GM19452 (cell line): ENCODE results near the gene ABCC4.
A peak's percentile ranks its signal among the peaks of the same experiment; 100 is the strongest.

Source experiments
- ATAC-seq: cut with Tn5 transposase; IDR thresholded peaks from one replicate; pipeline ENCODE4 v1.9.1; 2021; ENCODE audit not compliant: unreplicated experiment

ABCC4 gene

DNA sequence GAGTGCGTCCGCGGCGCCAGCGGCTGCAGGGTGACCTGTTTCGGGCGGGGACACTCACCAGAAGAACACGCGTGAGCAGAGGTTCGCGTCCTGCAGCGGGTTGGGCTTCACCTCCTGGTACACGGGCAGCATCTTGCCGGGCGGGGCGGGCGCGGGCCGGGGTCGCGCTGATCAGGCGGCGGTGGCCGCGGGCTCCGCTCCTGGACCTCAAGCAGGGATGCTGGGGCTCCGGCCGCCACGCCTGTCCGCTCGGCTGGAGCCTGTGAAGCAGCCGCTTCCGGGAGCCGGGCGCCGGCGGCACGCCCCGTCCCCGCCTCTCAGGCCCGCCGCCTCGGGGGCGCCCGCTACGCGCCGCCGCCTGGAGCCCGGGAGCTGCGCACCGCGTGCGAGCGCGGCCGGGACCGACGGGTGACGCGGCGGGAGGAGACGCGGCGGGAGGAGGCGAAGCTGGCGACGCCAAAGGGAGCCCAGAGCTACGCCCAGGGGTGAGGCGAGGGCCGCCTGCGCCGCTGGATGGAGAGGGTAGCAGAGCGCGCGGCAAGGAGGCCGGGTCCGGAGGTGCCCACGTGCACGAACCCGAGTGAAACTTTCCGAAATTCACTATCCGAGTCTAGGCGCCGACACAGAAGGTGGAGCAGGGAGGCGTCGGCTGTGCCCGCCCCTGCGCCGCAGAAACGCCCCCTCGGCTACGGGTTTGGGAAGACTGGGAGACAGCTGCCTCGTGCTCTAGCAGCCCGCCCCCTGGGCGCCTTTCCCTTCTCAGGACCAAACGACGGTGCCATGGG, at the start of gene ABCC4:
Gene ABCC4, minus strand, starts transcription at position 269 of the 785 bp plus-strand sequence. Its CDS starts 137 bp downstream, at position 132.
- peak; percentile 87 for ATAC-seq

DNA sequence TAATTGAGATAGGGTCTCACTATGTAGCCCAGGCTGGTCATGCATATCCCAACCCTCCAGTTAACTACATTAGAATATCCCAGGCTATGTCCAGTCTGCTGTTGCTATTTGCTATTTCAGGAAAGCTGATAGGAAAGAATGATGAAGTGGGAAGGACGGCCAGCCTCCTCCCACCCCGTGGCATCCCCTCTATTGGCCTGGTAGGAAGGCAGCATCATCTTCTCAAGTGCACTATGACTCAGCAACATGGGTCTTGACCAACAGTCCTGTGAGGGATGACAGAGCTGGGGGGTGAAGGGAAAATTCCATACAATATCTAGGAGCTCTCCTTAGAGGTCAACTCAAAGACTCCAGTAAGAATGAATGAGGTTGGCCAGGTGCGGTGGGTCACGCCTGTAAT, 48.0 kb upstream of the ABCC4 start:
- ATAC-seq = no peak

DNA sequence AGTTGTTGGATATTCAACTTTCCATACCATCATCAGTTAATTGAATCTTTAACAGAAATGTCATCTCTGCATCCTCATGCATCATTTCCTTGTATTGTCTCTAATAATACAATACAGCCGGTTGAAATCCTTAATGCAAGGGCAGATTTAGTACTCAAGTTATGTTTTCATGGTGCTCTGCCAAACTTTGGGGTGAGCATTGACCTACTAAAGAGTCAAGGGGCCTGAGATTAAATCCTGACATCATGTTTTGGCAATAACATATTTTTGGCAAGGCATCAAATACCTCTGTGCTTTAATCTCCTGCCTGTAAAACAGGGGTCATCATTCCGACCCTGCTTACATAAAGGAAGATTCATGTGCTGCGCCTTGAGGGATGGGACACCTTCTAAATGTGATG, 42.7 kb upstream of the ABCC4 start:
- no peak for ATAC-seq

DNA sequence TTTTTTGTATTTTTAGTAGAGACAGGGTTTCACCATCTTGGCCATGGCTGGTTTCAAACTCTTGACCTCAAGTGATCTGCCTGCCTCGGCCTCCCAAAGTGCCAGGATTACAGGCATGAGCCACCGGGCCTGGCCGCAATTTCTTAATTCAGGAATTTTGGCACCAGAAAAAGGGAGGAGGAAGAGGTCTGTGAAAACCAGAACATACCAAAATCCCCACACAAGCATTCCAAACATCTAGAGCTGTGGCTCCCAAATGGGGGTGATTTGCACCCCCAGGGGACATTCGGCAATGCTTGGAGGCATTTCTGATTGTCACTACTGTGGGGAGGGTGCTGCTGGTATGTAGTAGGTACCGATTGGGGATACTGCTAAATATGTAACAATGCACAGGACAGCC, 40.2 kb upstream of the ABCC4 start:
- no peak for ATAC-seq

DNA sequence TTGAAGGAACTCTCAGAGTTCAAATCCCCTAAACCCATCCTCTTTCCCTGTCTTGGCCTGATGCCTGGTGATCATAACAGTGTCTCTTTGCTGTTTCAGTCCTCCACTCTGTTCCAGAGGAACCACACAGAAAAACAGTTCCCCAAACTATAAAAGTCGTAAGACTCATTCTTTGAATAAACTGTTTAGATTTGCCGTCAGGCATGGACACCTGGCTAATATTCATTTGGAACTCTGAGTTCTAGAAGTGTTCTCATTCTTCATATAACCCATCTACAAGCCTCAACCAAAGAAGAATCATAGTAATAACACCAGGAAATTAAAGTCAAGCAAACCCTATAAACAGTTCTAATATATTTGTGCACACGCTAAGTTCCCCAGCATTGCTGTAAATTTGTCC, 37.7 kb upstream of the ABCC4 start:
- ATAC-seq = no peak

- no peak for ATAC-seq
These were observed 36.3 kb upstream of the ABCC4 start for GRCh38 chr13:95337597-95337996.

DNA sequence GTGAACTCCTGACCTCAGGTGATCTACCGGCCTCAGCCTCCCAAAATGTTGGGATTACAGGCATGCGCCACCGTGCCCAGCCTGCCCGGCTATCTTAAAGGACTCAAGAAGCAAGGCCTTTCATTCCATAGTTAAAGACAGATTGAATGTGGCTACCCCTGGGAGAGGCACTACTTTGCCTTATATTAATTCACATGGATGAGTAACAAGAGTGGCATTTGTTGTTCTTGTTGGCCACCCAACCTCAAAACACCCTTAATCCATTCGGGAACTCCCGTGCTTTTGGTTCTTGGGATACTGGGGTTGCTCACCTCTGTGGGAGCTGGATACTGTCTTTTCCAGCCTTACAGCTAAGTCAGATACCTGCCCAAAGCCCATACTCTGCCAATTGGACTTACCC, 34.4 kb upstream of the ABCC4 start:
- no peak for ATAC-seq

DNA sequence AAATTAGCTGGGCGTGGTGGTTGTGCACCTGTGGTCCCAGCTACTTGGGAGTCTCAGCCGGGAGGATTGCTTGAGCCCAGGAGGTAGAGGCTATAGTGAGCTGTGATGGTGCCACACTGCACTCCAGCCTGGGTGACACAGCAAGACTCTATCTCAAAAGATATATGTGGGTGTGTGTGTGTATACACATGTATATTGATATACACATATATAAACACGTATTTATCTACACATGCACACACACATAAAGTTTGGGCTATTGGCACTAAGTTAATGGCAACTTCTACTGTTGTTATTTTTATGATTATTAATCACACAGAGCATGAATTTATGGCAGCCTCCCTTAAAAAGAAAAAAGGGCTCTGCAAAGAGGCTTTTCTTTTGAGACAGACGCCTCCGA, 27.1 kb upstream of the ABCC4 start:
- ATAC-seq = no peak

- ATAC-seq = no peak
These were observed 25.9 kb upstream of the ABCC4 start for GRCh38 chr13:95327190-95327589.

DNA sequence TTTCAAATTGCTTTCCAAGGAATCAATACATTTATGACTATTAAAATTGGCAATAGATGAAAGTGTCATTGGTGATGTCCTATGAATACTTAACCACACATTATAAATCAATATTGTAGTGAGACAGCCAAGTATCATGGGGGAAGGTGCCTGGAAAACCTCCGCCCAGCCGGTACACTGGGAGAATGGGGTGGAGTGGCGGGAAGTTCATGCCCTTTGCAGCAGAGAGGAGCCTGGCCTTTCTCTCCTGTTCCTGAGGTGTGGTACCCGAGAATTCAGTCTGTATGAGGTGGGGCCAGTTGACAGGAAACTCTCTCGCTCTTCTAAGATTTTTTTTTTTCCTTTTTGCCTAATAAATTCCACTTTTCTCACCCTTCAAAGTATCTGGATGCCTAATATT, 25.4 kb upstream of the ABCC4 start:
- ATAC-seq = no peak

DNA sequence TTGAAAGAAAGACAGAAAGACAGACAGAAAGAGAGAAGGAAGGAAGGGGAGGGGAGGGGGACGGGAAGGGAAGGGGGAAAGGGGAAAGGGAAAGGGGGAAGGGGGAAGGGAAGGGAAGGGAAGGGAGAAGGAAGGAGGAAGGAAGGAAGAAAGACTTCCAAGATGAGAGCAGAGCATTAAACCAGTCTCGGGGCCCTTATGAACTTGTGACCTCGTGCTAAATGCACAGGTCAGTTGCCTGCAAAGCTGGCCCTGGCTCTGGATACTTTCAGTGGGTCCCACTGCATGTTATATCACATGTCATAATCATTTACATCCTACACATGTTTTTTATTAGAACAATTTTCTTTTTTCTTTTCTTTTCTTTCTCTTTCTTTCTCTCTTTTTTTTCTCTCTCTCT, 24.2 kb upstream of the ABCC4 start:
- ATAC-seq = no peak

GRCh38 chr13:95323930-95324662, 22.8 kb upstream of the ABCC4 start:
- no peak for ATAC-seq

- no peak for ATAC-seq
These were observed 18.5 kb upstream of the ABCC4 start for GRCh38 chr13:95319551-95320274.

DNA sequence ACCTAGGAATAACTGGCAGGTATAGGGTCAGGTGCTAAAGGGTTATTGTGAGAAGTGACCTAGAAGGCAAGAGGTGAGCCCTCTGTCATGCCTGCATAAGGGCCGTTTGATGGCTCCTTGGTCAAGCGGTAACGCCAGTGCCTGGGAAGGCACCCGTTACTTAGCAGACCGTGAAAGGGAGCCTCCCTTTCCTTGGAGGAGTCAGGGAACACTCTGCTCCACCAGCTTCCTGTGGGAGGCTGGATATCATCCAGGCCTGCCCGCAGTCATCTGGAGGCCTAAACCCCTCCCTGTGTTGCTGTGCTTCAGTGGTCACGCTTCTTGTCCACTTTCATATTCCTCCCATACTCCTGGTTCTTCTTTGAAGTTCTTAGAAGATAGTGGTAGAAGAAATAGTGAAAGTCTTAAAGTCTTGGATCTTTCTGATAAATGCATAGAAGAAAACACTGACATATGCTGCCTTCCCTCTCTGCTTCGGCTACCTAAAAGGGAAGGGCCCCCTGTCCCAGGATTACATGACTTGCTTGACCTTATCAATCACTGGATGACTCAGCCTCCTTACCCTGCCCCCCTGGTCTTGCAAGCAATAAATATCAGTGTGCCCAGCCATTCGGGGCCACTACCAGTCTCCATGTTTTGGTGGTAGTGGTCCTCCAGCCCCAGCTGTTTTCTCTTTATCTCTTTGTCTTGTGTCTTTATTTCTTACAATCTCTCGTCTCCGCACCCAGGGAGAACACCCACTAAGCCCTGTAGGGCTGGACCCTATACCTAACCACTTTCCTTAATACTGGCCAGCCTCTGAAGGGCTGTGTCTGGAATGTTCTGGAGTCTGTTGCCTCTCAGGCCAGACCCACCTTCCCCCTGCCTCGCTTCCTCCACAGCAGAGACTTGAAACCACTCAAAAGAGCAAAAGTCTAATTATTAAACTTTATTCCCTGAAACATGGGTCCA, 16.1 kb upstream of the ABCC4 start:
- ATAC-seq = no peak

DNA sequence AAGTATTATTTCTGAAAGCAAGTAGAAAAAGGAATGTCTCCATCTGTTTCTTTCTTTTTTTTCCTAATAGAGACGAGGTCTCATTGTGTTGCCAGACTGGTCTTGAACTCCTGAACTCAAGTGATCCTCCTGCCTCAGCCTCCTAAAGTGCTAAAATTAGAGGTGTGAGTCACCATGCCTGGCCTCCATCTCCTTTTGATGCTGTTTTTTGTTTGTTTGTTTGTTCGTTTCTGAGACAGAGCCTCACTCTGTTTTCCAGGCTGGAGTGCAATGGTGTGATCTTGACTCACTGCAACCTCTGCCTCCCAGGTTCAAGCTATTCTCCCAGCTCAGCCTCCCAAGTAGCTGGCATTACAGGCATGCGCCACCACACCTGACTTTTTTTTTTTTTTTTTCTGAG, 14.5 kb upstream of the ABCC4 start:
- ATAC-seq = no peak

- no peak for ATAC-seq
These were observed 6.3 kb upstream of the ABCC4 start for GRCh38 chr13:95307507-95307906.

DNA sequence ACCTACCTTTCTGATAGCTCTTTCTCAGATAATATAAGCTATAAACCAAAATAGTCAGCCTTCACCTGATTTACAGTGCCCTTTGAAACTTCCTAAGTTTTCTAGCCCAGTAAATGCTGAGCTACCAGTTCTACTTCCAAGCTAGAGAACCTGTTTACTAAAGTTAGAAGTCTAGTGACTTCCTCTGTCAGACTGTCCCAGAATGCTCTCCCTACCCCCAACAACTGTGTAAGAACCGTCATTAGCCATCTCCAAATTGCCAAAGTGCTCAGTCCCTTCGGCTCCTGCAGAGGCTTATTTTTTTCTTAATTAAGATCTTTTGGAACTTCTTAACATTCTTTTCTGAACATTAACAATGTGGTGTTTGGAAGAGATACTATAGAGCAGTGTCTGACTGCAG, 3.2 kb upstream of the ABCC4 start:
- ATAC-seq = no peak

DNA sequence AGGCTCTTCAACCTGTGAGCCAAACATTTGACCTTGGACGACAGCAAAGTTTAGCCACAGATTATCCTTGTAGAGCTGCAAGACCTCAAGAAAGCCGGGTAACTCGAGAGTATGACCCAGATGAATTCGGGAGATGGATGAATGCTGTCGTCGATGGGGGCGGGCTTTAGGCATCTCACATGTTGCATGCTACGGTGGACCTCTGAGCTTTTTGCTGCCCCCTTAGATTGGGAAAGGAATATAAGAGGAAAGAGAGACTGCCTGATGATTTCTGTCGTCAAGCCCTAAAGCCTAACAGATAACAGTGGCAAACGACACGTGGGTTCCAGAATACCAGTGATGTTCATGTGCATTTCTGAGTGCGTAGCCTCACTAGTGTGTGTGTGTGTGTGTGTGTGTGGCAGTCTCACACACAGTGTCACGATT, 730 bp upstream of the ABCC4 start:
- ATAC-seq = no peak

DNA sequence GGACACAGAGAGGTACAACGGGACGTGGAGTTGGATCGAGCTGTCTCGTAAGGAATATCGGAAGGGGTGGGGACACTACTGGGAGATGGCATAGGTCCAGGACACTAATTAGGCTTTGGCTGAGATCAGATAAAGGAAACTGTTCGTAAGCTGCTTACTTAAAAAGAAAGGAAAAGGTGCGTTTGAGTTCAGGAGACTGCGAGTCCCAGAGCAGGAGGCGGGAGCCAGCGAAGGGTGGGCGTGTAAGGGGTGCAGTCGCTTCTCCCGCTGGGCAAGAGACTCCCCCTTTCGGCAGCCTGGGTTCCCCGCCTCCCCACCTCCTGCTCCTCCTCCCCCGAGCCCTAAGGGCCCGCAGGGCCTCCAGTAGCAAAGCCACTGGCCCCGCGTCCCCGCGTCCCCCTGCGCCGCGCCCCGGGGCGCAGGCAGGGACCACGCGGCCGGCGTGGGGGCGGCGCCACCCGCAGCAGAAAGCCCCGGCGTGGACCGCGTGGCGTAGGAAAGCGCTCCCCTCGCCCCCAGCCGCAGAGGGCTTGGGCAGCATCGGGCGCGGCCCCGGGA, 547 bp downstream of the ABCC4 start:
- ATAC-seq = peak; percentile 32

- no peak for ATAC-seq
These were observed 2.2 kb downstream of the ABCC4 start for GRCh38 chr13:95298971-95299621.
